GM10266 (cell line): Measurements from ENCODE around the gene DOK5.

ENCODE experiments used
- DNase-seq: peaks from one replicate; pipeline ENCODE4 v3.0.0; 2012; ENCODE audit errors: extremely low spot score
- CTCF ChIP-seq: IDR thresholded peaks from 2 replicates; pipeline ENCODE4 v1.5.1; 2012; ENCODE audit warnings: mild to moderate bottlenecking, low read depth; ENCODE audit not compliant: control insufficient read depth, insufficient read depth; ENCODE audit errors: missing control alignments

The DOK5 gene

GRCh38 chr20:54624706-54625390 is 149.5 kb downstream of the DOK5 start:
- DNase-seq = no peak

GRCh38 chr20:54625497-54625896 is 150.1 kb downstream of the DOK5 start:
- DNase-seq = no peak
- no peak for TF ChIP-seq CTCF

More at GRCh38 chr20:54624706-54625390, 149.5 kb downstream of the DOK5 start:
- no peak for TF ChIP-seq CTCF

GRCh38 chr20:54626126-54626525 is 150.7 kb downstream of the DOK5 start:
- TF ChIP-seq CTCF = no peak
- DNase-seq = no peak

- no peak for TF ChIP-seq CTCF
- no peak for DNase-seq
Observed at GRCh38 chr20:54629632-54630031, 154.2 kb downstream of the DOK5 start.

- no peak for TF ChIP-seq CTCF
- DNase-seq = no peak
Observed at GRCh38 chr20:54630582-54630981, 155.2 kb downstream of the DOK5 start.

- no peak for TF ChIP-seq CTCF
- no peak for DNase-seq
Observed at GRCh38 chr20:54631059-54631458, 155.7 kb downstream of the DOK5 start.
